Kidney tubule cell (primary cell): ENCODE data around the gene CRTC1.
A peak's percentile ranks its signal among the peaks of the same experiment; 100 is the strongest.
"Not testable (repeated sequence)": the region's sequence is repeated elsewhere in the genome, so short reads cannot be mapped to it uniquely, and the experiment has no call there.

ENCODE experiments used
- DNase-seq: peaks from one replicate; pipeline ENCODE4 v3.0.0-alpha.2; 2018; ENCODE audit warnings: low spot score

CRTC1 gene

DNA sequence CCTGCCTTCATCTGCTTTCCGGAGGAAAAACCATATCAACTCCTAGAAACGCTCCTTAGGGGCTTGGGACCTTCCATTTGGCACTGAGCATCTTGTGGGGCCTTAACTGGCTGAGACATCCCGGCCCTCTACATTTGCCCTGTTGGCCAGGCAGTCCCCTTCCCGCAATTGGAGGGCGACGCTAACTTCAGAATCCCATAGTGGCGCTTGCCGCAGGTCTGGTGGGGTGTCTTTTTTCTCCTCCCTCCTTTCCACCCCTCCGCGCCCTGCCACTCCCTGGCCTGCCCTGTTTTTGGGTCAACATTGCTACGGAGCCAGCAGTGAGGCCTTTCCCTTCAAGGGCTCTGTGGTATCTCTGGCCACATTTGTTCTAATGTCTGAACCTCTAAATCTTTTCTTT is 13.6 kb upstream of the CRTC1 start:
- no peak for DNase-seq

DNA sequence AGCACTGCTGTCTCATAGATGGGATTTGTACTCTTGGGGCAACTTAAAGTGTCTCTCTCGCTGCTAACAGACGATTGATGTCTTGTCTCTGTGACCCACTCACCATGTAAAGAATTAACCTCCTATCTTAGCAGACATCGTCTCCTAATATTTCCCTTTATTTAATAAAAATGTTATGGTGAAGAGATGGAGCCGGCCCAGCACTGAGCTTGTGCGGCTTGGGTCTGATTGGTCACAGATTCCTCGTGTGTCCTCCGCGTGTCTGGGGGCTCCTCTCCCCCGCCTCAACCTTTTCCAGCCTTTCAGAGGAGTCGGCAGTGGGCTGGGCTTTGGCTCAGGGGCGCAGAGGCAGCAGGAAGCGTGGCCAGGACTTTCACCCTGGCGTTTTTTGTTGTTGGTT is 13.2 kb upstream of the CRTC1 start:
- DNase-seq: no peak

DNA sequence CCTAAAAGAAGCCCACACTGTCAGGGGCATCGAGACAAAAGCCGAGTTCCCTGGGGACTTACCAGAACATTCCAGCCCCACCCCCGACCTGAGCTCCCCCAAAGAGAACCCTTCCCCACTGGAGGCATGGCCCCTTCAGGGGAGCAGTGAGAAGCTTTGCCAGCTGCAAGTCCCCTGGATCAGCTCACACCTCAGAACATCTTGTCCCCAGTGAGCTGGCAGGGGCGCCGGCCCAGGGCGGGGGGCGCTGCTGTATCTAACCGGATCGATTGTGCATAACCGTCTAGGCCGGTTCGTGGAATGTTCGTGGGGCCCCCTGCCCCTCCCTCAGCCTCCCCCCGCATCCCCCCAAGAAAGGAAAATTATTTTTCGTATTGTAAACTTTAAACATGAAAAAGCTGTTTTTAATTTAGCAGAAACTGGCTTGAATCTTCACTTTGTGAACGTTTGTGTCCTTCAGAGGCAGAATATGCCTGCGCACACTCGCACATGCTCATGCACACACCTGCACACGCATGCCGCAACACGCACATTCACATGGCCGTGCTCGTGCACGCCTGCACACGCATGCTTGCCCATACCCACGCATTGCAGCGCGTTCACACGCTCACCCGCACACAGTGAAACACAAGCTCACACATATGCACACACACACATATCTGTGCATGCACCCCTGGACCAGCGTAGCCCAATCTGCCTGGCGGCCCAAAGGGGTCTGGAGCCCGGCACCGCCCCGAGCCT is 12.0 kb upstream of the CRTC1 start:
- no peak for DNase-seq

DNA sequence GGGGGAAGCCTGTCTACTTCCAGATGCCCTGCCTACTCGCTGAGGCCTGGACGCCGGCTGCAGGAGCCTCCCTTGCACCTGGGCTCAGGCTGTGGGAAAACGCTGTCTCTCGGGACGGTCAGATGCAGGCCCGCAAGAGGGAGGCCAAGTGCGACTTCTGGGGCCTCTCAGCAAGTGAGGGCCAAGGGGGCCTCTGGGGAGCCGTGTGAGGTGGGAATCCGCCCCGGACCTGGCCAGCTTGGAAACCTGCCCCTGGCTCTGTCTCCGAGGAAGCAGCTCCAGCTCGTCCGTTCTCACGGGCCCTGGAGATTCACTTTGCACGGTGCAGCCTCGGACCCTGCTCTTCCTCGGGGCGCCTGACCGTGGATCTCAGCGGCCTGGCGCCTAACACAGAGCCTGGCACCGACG is 11.4 kb upstream of the CRTC1 start:
- DNase-seq: no peak

DNA sequence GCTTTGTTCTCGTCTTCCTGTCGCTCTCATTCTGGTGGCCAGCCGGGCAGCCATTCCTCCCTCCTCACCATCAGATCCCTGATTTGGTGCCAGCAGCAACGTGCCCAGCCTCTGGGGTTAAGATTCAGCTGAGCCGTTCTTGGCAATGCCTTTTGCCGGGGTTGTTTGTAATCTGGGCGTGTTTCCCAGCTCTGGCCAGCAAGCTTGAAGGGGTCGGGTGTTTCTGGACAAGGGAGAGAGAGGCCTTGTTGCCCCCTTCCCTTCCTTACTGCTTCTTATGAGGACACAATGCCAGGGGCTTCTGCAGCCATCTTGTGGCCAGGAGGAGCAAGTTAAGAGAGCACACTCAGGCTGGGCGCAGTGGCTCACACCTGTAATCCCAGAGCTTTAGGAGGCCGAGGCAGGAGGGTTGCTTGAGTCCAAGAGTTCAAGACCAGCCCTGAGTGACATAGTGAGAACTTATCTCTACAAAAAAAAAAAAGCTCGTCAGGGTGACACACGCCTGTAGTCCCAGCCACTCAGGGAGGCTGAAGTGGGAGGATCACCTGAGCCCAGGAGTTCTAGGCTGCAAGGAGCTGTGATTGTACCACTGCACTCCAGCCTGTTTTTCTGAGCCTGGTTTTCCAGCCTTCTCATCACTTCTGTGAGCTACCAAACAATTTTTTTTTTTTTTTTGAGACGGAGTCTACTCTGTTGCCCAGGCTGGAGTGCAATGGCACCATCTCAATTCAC is 10.7 kb upstream of the CRTC1 start:
- no peak for DNase-seq

DNA sequence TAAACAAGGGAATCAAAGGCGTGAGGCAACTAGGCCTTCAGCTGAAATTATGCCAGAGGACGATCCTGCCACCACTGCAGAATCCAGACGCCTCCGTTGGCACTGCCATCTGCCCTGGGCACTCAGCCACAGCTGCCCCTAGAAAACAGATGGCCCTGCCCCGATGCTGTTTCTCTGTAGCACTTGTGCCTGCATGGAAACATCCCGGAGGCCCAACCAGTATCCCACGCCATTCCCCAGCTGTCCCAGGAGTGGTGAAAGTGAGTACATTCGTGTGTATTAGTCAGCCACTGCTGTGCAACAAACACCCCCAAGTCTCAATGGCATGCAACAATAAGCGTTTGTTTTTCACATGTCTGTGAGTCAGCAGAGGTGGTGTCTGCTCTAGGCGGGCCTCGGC is 8.9 kb upstream of the CRTC1 start:
- no peak for DNase-seq

DNA sequence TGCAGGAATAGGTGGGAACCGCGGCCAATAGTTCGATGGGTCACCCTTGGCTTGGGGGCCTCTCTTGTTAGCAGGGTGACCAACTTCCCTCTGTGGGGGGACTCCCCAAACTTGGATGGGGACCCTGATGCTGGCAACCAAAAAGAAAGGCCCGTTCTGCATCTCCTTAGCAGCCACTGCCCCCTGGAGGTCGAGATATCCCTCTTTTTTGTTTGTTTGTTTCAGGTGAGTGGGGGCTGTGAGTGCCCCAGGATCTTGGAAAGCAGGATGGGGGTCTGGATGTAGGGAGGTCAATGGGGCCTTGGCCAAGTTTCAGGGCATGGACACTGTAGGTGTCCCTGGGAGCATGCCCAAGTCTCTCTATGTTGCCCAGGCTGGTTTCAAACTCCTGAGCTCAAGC is 7.7 kb upstream of the CRTC1 start:
- DNase-seq: no peak

DNA sequence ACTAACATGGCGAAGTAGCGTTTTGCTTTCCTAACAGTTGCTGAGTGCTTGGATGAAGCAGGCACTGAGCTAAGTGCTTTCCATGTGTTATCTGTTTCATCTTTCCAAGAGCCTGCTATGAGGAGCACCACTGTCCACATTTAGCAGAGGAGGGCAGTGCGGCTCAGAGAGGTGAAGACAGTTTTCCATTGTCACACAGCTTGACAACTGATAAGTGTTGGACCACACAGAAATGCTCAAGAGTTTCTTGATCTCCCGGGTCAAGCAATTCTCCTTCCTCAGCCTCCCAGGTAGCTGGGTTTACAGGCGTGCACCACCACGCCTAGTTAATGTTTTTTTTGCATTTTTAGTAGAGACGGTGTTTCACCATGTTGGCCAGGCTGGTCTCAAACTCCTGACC is 6.8 kb upstream of the CRTC1 start:
- no peak for DNase-seq

DNA sequence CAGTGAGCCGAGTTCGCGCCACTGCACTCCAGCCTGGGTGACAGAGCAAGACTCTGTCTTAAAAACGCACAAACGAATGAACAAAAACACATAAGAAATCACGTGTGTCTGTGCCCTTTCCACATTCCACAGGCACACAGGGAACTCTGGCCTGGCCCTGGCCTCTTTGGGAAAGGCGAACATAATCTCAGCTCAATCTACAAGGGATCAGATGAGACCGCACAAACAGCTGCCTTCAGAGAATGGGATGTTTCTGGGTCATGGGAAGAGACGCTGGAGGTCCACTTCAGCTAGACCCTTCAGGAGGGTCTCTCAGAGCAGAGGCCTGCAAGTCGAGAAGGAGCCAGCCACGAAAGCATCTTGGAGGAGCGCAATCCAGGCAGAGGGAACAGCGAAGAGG is 6.3 kb upstream of the CRTC1 start:
- no peak for DNase-seq

DNA sequence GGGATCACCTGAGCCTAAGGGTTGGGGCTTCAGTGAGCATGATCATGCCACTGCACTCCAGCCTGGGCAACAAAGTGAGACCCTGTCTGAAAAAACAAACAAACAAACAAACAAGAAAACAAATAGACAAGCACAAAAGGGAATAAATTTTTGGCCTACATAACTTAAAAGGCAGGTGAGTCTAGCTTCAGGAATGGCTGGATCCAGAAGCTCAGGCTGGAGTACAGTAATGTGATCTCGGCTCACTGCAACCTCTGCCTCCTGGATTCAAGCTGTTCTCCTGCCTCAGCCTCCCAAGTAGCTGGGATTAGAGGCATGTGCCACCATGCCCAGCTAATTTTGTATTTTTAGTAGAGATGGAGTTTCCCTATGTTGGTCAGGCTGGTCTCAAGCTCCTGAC is 3.3 kb upstream of the CRTC1 start:
- DNase-seq: not testable (repeated sequence)

DNA sequence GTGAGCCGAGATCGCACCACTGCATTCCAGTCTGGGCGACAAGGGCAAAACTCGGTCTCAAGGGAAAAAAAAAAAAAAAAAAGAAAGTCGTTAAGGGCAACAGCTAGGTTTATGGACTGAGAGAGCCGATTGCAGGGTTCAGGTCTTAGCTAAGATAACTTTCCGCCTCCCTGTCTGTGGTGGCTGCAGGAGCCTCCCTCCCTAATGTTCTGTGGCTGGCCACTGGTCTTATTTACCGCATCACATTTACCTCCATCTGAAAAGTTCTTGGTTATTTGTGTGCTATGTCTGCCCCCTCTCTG is 722 bp upstream of the CRTC1 start:
- DNase-seq: no peak

DNA sequence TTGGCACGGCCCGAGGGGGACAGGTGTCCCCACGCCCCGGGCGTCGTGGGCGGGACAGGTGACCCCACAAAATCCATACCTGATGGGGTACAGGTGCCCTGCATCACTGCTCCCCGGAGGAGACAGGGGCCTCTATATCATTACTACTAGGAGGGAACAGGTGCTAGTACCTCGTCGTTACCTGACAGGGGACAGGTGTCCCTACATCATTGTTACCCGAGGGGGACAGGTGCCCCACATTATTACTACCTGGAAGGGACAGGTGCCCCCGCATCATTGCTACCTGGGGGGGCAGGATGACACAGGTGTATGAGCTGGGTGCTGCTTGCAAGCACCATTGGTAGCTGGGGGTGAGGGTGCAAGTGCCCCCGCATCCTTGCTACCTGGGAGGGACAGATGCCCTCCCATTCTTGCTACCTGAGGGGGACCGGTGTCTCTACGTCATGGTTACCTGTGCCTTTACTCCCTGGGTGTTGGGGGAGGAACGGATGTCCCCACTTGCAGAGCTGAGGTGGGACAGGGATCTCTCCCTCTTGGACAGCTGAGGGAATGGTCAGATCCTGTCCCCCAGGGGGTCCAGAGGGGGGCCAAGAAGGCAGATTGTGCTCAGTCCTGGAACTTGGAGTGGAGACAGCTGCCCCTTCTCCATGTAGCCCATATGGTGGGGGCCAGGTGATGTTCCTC is 620 bp downstream of the CRTC1 start:
- DNase-seq: no peak

DNA sequence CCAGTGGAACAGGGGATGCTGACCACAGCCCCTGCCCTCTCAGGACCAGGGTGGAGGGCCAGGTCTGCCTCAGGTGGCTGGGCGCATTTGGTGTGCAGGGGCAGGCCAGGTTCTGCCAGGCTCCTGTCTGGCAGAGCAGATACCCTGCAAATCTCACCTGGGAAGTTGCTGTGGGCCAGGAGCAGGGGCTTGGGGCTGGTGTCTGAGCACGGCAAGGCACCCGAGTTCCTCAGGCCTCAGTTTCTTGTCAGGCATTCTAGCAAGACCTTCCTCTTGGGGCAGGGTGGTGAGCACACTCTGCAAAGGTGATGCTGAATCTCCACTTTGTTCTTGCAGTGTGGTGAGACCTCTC is 1.1 kb downstream of the CRTC1 start:
- no peak for DNase-seq

DNA sequence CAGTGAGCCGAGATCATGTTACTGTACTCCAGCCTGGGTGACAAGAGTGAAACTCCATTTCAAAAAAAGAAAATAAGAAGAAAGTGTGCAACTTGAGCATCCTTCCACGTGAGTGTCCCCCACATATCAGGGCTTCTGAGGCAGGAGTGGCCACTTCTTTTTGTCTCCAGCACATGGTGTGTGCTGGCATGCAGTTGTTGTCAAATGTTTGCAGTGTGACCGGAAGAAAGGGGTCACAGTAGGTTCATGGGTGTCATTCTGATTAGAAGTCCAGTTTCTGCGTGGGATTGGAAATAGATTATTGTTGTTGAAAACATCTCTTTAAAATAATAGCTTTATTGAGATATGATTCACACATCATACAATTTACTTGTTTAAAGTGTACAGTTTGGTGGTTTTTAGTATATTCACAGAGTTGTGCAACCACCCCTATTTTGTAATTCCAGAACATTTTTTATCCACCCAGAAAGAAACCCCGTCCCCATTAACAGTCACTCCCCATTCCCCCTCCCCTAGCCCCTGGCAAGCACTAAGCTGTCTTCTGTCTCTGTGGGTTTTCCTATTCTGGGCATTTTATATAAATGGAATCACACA is 2.2 kb downstream of the CRTC1 start:
- no peak for DNase-seq

DNA sequence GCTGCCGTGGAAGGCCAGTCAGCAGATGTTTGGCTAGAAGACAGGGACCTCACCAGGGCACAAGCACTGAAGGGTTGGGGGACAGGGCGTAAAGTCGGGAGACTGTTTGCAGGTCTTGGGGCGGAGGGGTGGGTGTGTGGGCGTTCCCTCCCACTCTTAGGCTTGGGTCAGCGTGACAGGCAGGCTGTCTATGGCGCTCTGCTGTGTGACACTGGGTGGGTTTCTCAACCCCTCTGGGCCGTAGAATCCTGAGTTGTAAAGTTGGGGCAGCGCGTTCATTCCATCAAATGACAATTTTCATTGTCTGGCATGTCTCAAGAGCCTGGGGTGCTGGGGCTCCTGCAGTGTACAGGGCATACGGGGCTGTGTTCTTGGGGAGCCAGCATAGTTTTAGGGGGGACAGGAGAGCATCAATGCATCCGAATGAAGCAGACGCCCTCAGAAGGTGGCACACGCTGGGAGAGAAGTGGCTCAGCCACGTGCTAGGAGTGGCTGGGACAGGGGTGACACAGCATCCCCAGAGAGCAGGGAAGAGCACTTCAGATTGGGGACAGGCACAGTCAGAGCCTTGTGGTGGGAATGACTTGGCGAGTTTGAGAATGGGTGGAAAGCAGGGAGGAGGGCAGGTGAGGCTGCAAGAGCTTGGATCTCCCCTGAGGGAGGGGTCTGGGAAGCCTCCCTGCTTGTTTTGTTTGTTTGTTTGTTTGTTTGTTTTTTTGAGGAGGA is 4.4 kb downstream of the CRTC1 start:
- DNase-seq: no peak

DNA sequence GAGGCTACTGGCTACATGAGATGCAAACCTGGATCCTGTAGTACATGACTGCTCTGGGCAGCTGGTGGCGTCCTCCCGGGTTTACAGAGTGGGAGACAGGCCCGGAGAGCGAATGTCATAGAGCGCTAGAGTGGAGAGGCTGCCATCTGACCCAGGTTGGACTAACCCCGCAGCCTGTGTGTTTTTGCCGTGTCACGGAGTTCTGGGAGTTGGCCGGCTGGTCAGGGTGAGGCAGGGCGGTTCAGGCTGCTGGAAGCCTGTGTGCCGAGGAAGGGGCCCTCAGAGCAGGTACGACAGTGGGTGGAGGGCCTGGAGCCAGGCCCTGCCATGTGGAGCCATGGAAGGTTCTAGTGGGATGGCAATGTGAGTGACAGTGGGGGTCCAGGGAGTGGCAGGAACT is 12.5 kb downstream of the CRTC1 start:
- no peak for DNase-seq

DNA sequence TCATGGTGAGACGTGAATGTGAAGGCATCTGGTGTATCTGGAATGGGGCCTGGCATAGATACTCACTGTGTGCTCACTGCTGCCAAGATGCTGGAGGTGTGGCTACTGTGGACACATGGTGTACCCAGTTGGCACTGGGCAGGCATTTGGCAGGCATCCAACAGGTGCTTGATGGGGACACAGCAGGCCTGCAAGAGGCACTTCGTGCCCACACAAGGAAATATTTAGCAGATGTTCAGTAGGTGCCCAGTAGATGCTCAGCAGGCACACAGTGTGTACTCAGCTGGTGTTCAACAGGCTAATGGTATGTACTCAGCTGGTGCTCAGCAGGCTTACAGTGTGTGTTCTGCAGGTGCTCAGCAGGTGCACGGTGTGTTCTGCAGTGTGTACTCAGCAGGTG is 14.2 kb downstream of the CRTC1 start:
- DNase-seq: no peak

DNA sequence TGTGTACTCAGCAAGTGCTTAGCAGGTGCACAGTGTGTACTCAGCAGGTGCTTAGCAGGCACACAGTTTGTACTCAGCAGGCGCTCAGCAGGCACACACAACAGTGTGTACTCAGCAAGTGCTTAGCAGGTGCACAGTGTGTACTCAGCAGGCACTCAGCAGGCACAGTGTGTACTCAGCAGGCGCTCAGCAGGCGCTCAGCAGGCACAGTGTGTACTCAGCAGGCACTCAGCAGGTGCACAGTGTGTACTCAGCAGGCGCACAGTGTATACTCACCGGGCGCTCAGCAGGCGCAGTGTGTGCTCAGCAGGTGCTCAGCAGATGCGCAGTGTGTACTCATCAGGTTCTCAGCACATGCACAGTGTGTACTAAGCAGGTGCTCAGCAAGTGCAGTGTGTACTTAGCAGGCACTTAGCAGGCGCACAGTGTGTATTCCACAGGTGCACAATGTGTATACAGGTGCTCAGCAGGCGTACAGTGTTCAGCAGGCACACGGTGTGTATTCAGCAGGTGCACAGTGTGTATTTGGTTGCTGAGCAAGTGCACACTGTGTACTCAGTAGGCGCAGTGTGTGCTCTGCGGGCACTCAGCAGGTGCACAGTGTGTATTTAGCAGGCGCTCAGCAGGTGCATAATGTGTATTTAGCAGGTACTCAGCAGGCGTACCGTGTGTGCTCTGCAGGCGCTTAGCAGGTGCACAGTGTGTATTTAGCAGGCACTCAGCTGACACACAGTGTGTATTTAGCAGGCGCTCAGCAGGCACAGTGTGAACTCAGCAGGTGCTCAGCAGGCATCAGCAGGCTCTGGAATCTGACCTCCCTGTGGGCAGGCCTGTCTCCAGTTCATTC is 15.1 kb downstream of the CRTC1 start:
- peak; percentile 5 for DNase-seq

DNA sequence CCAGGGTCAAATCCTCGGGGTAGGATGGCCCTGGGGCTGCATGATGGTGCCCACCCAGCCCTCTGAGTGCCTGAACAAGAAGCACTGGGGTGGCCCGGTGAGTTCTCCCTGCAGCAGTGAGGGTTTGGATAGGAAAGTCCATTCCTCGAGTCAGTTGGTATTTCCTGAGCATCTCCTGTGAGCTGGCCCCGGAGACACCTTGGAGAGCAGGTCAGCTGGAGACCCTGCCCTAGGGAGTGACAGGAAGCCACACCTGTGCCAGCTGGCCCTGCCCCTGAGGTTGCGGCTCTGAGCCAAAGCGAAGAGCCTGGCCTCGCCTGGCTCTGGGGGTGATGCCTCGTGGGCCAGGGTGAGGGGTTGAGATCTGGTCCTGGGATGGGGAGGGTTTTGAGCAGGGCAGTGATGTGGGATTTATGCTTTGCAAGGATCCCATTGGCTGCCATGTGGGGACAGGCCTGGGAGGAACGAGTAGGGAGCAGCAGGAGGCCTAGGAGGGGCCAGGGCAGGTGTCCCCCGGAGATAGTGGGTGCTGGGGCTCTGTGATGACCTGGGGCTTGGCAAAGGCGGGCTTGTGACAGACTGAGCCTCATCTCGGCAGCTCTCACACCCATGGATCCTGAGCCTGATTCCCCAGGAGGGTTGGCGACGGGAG is 16.0 kb downstream of the CRTC1 start:
- DNase-seq: no peak

DNA sequence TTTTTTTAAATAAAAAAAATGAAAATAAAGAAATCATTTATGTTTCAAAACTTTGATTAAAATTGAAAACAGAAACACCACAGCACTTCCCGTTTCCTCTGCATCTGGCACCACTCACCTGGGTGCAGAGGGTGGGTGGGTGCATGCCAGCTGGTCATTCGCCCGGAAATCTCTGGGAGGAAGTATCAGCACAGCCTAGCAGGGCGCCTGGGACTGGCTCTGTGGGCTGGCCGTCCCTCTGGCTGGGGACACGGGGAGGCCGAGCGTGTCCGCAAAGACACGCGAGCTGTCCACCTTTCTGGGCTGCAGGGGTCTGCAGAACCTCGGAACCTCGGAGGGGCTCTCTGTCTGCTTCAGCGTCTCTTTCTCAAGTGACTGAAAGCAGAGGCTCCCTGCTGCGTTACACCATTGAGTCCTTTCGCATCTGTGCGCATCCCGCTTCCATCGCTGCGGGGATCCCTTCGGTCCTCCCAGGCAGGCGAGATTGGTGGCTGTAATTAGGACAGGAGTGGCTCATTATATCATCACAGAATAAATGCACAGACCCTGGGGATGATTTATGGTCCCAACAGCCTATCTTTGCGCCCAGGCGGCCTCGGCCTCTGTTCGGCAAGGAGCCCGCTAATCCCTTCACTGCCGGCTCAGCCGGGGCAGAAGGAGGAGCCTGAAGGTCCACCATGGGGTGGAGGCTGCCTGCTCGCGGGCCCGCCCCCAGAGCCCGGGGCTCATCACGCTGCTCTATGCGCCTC is 17.2 kb downstream of the CRTC1 start:
- peak; percentile 78 for DNase-seq
